Measurements from ENCODE around the gene NMUR2. TPM values are rescaled to one million over a fixed set of nuclear protein-coding genes. Genes with fewer than 3 reads are reported as not detected.

Gene NMUR2
- total RNA-seq: not detected

- ATAC-seq (no peak), DNase-seq (ENCODE audit: low spot score) (no peak)
Observed at GRCh38 chr5:152405145-152405544, at the start of gene NMUR2. Gene NMUR2, minus strand, starts transcription at chr5:152405279. Its CDS starts 166 bp downstream, at chr5:152405113.

GRCh38 chr5:152443935-152444334 lies 38.9 kb upstream of the NMUR2 start:
- no peak for DNase-seq (ENCODE audit: low spot score)
- no peak for ATAC-seq

- DNase-seq (ENCODE audit: low spot score) (no peak), ATAC-seq (no peak)
Observed at GRCh38 chr5:152439791-152440190, 34.7 kb upstream of the NMUR2 start.

- ATAC-seq (no peak), DNase-seq (ENCODE audit: low spot score) (no peak)
Observed at GRCh38 chr5:152437866-152438265, 32.8 kb upstream of the NMUR2 start.

- no peak for ATAC-seq
- no peak for DNase-seq (ENCODE audit: low spot score)
Observed at GRCh38 chr5:152427721-152428120, 22.6 kb upstream of the NMUR2 start.

- DNase-seq (ENCODE audit: low spot score) (no peak), ATAC-seq (no peak)
Observed at GRCh38 chr5:152425083-152425482, 20.0 kb upstream of the NMUR2 start.

- DNase-seq (ENCODE audit: low spot score): no peak
- ATAC-seq: no peak
Observed at GRCh38 chr5:152424501-152424900, 19.4 kb upstream of the NMUR2 start.

- DNase-seq (ENCODE audit: low spot score): no peak
- no peak for ATAC-seq
Observed at GRCh38 chr5:152422081-152422480, 17.0 kb upstream of the NMUR2 start.

GRCh38 chr5:152412129-152412528 lies 7.0 kb upstream of the NMUR2 start:
- DNase-seq (ENCODE audit: low spot score) (no peak), ATAC-seq (no peak)

GRCh38 chr5:152406082-152406481 lies 1.0 kb upstream of the NMUR2 start:
- no peak for ATAC-seq
- DNase-seq (ENCODE audit: low spot score): no peak

GRCh38 chr5:152404494-152404893 lies 585 bp downstream of the NMUR2 start:
- no peak for ATAC-seq

GRCh38 chr5:152403046-152403445 lies 2.0 kb downstream of the NMUR2 start:
- ATAC-seq (no peak), DNase-seq (ENCODE audit: low spot score) (no peak)

More at GRCh38 chr5:152404494-152404893, 585 bp downstream of the NMUR2 start:
- DNase-seq (ENCODE audit: low spot score): no peak

GRCh38 chr5:152400846-152401245 lies 4.2 kb downstream of the NMUR2 start:
- ATAC-seq (no peak), DNase-seq (ENCODE audit: low spot score) (no peak)

GRCh38 chr5:152397581-152397980 lies 7.5 kb downstream of the NMUR2 start:
- ATAC-seq: no peak
- DNase-seq (ENCODE audit: low spot score): no peak

GRCh38 chr5:152393441-152393840 lies 11.6 kb downstream of the NMUR2 start:
- ATAC-seq (no peak), DNase-seq (ENCODE audit: low spot score) (no peak)

- DNase-seq (ENCODE audit: low spot score) (no peak), ATAC-seq (no peak)
Observed at GRCh38 chr5:152389208-152389849, 15.8 kb downstream of the NMUR2 start.

- ATAC-seq (no peak), DNase-seq (ENCODE audit: low spot score) (no peak)
Observed at GRCh38 chr5:152388610-152389009, 16.5 kb downstream of the NMUR2 start.

GRCh38 chr5:152380415-152381123 lies 24.5 kb downstream of the NMUR2 start:
- ATAC-seq (no peak), DNase-seq (ENCODE audit: low spot score) (no peak)

- DNase-seq (ENCODE audit: low spot score) (no peak), ATAC-seq (no peak)
Observed at GRCh38 chr5:152379331-152379730, 25.7 kb downstream of the NMUR2 start.

- ATAC-seq (no peak), DNase-seq (ENCODE audit: low spot score) (no peak)
Observed at GRCh38 chr5:152378730-152379129, 26.3 kb downstream of the NMUR2 start.

GRCh38 chr5:152376886-152377285 lies 28.2 kb downstream of the NMUR2 start:
- DNase-seq (ENCODE audit: low spot score) (no peak), ATAC-seq (no peak)

GRCh38 chr5:152374711-152375275 lies 30.3 kb downstream of the NMUR2 start:
- DNase-seq (ENCODE audit: low spot score): no peak
- ATAC-seq: no peak

Data from left lobe of liver (tissue), 2 donors.